Smooth muscle cell (in vitro differentiated cells): Measurements from ENCODE around the gene CARF. TPM values are rescaled to one million over a fixed set of nuclear protein-coding genes. Genes with fewer than 3 reads are reported as not detected.

Experiments used
- DNase-seq: peaks from one replicate; lab custom pipeline; 2025; ENCODE audit not compliant: unreplicated experiment; lab: John Stamatoyannopoulos, UW
- H2AFZ ChIP-seq: fragments of 200-600 bp; sonication (generic); 2 replicates; pipeline ENCODE4 v1.6.0; 2016; ENCODE audit warnings: antibody characterized with exemption, low read depth, mild to moderate bottlenecking
- H3F3A ChIP-seq: fragments of 200-600 bp; sonication (generic); 2 replicates; pipeline ENCODE4 v1.6.0; 2017; ENCODE audit warnings: antibody characterized with exemption, low read depth
- H3K27ac ChIP-seq: fragments of 200-600 bp; sonication (generic); 2 replicates; pipeline ENCODE4 v1.5.1; 2016; ENCODE audit warnings: low read depth, mild to moderate bottlenecking
- H3K27me3 ChIP-seq: fragments of 200-600 bp; sonication (generic); 2 replicates; pipeline ENCODE4 v1.6.1; 2016; ENCODE audit warnings: low read depth, mild to moderate bottlenecking
- H3K36me3 ChIP-seq: fragments of 200-600 bp; sonication (generic); 2 replicates; pipeline ENCODE4 v1.5.1; 2016; ENCODE audit warnings: low read depth
- H3K4me1 ChIP-seq: fragments of 200-600 bp; sonication (generic); 2 replicates; pipeline ENCODE4 v1.5.1; 2016; ENCODE audit warnings: low read depth
- H3K4me2 ChIP-seq: fragments of 200-600 bp; sonication (generic); 2 replicates; pipeline ENCODE4 v1.6.0; 2016; ENCODE audit warnings: mild to moderate bottlenecking
- H3K4me3 ChIP-seq: fragments of 200-600 bp; sonication (generic); 2 replicates; pipeline ENCODE4 v1.5.1; 2016; ENCODE audit warnings: mild to moderate bottlenecking
- H3K79me2 ChIP-seq: fragments of 200-600 bp; sonication (generic); 2 replicates; pipeline ENCODE4 v1.6.0; 2016; ENCODE audit warnings: low read depth, mild to moderate bottlenecking
- H3K9ac ChIP-seq: fragments of 200-600 bp; sonication (generic); 2 replicates; pipeline ENCODE4 v1.6.0; 2016; ENCODE audit warnings: low read depth
- H3K9me3 ChIP-seq: fragments of 200-600 bp; sonication (generic); replicated peaks from 2 replicates; pipeline ENCODE4 v1.5.1; 2016; ENCODE audit warnings: low read depth
- H4K20me1 ChIP-seq: fragments of 200-600 bp; sonication (generic); 2 replicates; pipeline ENCODE4 v1.6.0; 2016; ENCODE audit warnings: low read depth
- CTCF ChIP-seq: fragments of 200-600 bp; sonication (generic); IDR thresholded peaks from 2 replicates; pipeline ENCODE4 v1.5.1; 2017; ENCODE audit warnings: borderline replicate concordance, mild to moderate bottlenecking, antibody characterized with exemption; ENCODE audit not compliant: insufficient read depth, poor library complexity, severe bottlenecking
- WGBS: methylation state at CpG from one replicate; pipeline ENCODE4 v1.1.7; 2016; ENCODE audit warnings: low lambda C conversion rate; 5-methylcytosine and 5-hydroxymethylcytosine counted together
- polyA plus RNA-seq: library from polyadenylated mRNA; unstranded; fragments of >200 nt; fragmentation: Nextera tagmentation; extraction: Ambion mirVana; gene quantifications from 2 replicates; pipeline ENCODE4 v1.2.1, GENCODE V29; 2016
- small RNA-seq: library from RNA; depleted of rRNA; stranded (forward); fragments of <200 nt; gene quantifications from one replicate; pipeline ENCODE3, GENCODE V24; 2014
- total RNA-seq: library from RNA; depleted of rRNA; stranded (reverse); fragments of >200 nt; gene quantifications from 2 replicates; pipeline ENCODE4 v1.2.3, GENCODE V29; 2014

CARF gene
- total and polyA plus RNA-seq, 2 experiments from 2014 or later: 1.6 to 8.0 TPM

GRCh38 chr2:203033395-203033794, 121.3 kb downstream of the CARF start:
- H3K4me3 ChIP-seq: no peak overlapping the region
- H3K36me3 ChIP-seq: no peaks in the 10 kb centered on the region
- no peaks in the 10 kb centered on the region for H3K9me3 ChIP-seq
- no peak for DNase-seq
- peaks cover 74% of the 10 kb centered on the region for H3K79me2 ChIP-seq
- H3K27me3 ChIP-seq: no peaks in the 10 kb centered on the region
- H2AFZ ChIP-seq: no peak overlapping the region
- H3K4me1 ChIP-seq: no peaks in the 10 kb centered on the region
- peaks cover 7% of the 10 kb centered on the region for H3F3A ChIP-seq
- H3K4me2 ChIP-seq: no peak overlapping the region
- no peak for TF ChIP-seq CTCF
- H4K20me1 ChIP-seq: peaks cover 75% of the 10 kb centered on the region
- H3K27ac ChIP-seq: no peak overlapping the region
- H3K9ac ChIP-seq: no peak overlapping the region

- H3K27ac ChIP-seq: no peak overlapping the region
- no peak overlapping the region for H3K9ac ChIP-seq
- TF ChIP-seq CTCF: no peak
- H3K27me3 ChIP-seq: no peaks in the 10 kb centered on the region
- H3K4me2 ChIP-seq: peak overlapping the region; percentile 52
- peaks cover 56% of the 10 kb centered on the region for H3K79me2 ChIP-seq
- peaks cover 75% of the 10 kb centered on the region for H4K20me1 ChIP-seq
- H3K4me3 ChIP-seq: no peak overlapping the region
- H3K4me1 ChIP-seq: no peaks in the 10 kb centered on the region
- H2AFZ ChIP-seq: no peak overlapping the region
- H3F3A ChIP-seq: peaks cover 7% of the 10 kb centered on the region
- H3K36me3 ChIP-seq: no peaks in the 10 kb centered on the region
- no peak for DNase-seq
- H3K9me3 ChIP-seq: no peaks in the 10 kb centered on the region
- 46% methylated on average over 3 of the region's 3 CpGs for WGBS
These were observed 123.9 kb downstream of the CARF start for GRCh38 chr2:203035879-203036470.

Small RNA genes within 50 kb of the gene (small RNA-seq; reads per million reads assigned to genes)
- gene AC010900.2: not detected

Other genes starting within 250 kb of the CARF start
- 1.9 and 5.8 TPM in 2 replicates for gene ICA1L, start 40.5 kb upstream of the CARF start, total RNA-seq
- gene ICA1L, start 40.5 kb upstream of the CARF start, polyA plus RNA-seq: 0.66 and 1.4 TPM in 2 replicates
- 5.0 and 8.1 TPM in 2 replicates for gene WDR12, start 602 bp upstream of the CARF start, total RNA-seq
- 36.3 and 39.0 TPM in 2 replicates for gene WDR12, start 602 bp upstream of the CARF start, polyA plus RNA-seq
- gene NBEAL1, start 102.6 kb downstream of the CARF start, total RNA-seq: 32.4 and 50.9 TPM in 2 replicates
- 12.1 and 16.3 TPM in 2 replicates for gene NBEAL1, start 102.6 kb downstream of the CARF start, polyA plus RNA-seq